Small intestine (tissue), 7 donors: ENCODE data around the gene CDH19. TPM values are rescaled to one million over a fixed set of nuclear protein-coding genes. Genes with fewer than 3 reads are reported as not detected.

Experiments used
- DNase-seq, 2 donors: peaks; one replicate each; pipeline versions ENCODE4 v3.0.0 to v3.0.0-alpha.2; 2013
- FAIRE-seq: peaks from 2 replicates; lab custom pipeline; 2012; peaks lifted over from hg19 to GRCh38; lab: Jason Lieb, UNC
- H3K27ac ChIP-seq, 3 donors: one replicate each; pipeline ENCODE4 v1.5.1; 2013; ENCODE audit warnings: low read length in 2 of 3, mild to moderate bottlenecking in 2 of 3, control low read depth in 1 of 3, inconsistent platforms in 1 of 3, low read depth in 1 of 3, moderate library complexity in 1 of 3
- H3K27me3 ChIP-seq, 3 donors: one replicate each; pipeline ENCODE4 v1.6.1; 2013; ENCODE audit warnings: low read length in 3 of 3, inconsistent platforms in 1 of 3; ENCODE audit not compliant: control insufficient read depth in 3 of 3, insufficient read depth in 3 of 3
- H3K36me3 ChIP-seq, 3 donors: one replicate each; pipeline ENCODE4 v1.6.1; 2013; ENCODE audit warnings: low read length in 3 of 3, inconsistent platforms in 1 of 3, low read depth in 1 of 3, mild to moderate bottlenecking in 1 of 3, moderate library complexity in 1 of 3; ENCODE audit not compliant: control insufficient read depth in 3 of 3, insufficient read depth in 2 of 3
- H3K4me1 ChIP-seq, 3 donors: one replicate each; pipeline ENCODE4 v1.6.1; 2013; ENCODE audit warnings: low read length in 2 of 3, inconsistent platforms in 1 of 3, low read depth in 1 of 3, mild to moderate bottlenecking in 1 of 3, moderate library complexity in 1 of 3; ENCODE audit not compliant: control insufficient read depth in 3 of 3, insufficient read depth in 2 of 3
- H3K4me3 ChIP-seq, 3 donors: one replicate each; pipeline ENCODE4 v1.5.1; 2013; ENCODE audit warnings: low read length in 3 of 3, control low read depth in 1 of 3, inconsistent platforms in 1 of 3, low read depth in 1 of 3, mild to moderate bottlenecking in 1 of 3, moderate library complexity in 1 of 3
- H3K9me3 ChIP-seq, 2 donors: one replicate each; pipeline ENCODE4 v1.6.1; 2013; ENCODE audit warnings: low read depth in 1 of 2, low read length in 1 of 2; ENCODE audit not compliant: control insufficient read depth in 2 of 2, insufficient read depth in 1 of 2
- WGBS, 3 donors: extraction: QIAGEN DNeasy Blood & Tissue Kit; methylation state at CpG; one replicate each; pipeline ENCODE4 v1.1.7; 2013; 5-methylcytosine and 5-hydroxymethylcytosine counted together
- polyA plus RNA-seq, 4 donors: library from polyadenylated mRNA; stranded (reverse) in 3 of 4; unstranded in 1 of 4; fragments of 200-250 nt in 3 of 4; fragments of 120-200 nt in 1 of 4; gene quantifications; one replicate each; pipeline versions ENCODE4 v1.2.1 to v1.2.3, GENCODE V29; 2013
- donor health status: healthy with polysubstance abuse.
- donor health status: control.
- donor health status: control.
- donor health status: Bipolar disorder and iron deficiency.
- donor health status: healthy.

Gene CDH19
- polyA plus RNA-seq, 4 donors = 0.27 to 3.0 (median 0.86) TPM; not detected in 1

DNA sequence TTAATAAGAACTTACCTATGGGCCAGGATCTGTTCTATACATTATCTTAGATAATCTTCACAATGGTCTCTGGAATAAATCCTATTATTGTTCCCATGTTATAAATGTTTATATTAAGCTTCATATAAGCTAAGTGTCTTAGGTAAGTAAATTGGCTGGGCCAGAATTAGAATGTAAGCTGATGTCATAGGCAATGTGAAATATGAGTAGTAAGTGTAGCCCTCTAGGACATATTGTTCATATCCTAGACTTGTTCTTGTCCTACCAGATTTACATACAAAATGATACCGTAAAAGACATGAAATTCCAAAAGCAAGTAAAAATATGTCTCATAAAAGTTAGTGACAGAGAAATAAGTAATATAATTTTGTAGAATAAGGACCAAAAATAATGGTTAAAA lies 89.9 kb downstream of the CDH19 start:
- no peak overlapping the region for H3K27ac ChIP-seq
- H3K36me3 ChIP-seq = no peaks in the 10 kb centered on the region
- no peaks in the 10 kb centered on the region for H3K27me3 ChIP-seq
- DNase-seq (no peak), FAIRE-seq (no peak)
- no peaks in the 10 kb centered on the region for H3K9me3 ChIP-seq
- WGBS, 3 donors = 77 to 85% (median 81%) methylated on average over 1 of the region's 1 CpG
- H3K4me3 ChIP-seq = no peak overlapping the region
- H3K4me1 ChIP-seq = no peaks in the 10 kb centered on the region

DNA sequence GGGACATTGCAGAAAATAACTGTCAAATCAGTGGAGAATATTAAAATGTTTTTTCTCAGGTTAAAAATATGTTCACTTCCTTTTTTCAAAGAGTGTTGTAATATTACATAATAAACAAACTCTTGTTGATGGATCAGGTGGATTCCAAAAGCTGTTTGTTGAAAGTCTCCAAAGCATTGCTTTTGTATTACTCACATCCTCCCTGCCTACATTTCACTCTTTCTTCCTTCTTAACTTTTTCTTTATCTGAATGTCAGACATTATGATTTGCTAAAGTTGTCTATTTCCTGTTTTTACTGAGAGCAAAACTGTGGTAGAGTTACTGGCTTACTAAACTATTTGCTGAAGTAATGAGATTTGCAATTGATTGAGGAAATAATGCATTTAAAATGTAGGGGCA lies 92.1 kb downstream of the CDH19 start:
- FAIRE-seq = no peak
- no peaks in the 10 kb centered on the region for H3K27me3 ChIP-seq
- H3K4me1 ChIP-seq = no peaks in the 10 kb centered on the region
- no peak overlapping the region for H3K27ac ChIP-seq
- H3K4me3 ChIP-seq = no peak overlapping the region
- H3K36me3 ChIP-seq = no peaks in the 10 kb centered on the region
- DNase-seq = no peak
- H3K9me3 ChIP-seq = no peaks in the 10 kb centered on the region

- Histone ChIP-seq H3K4me1 (no peaks in the 10 kb centered on the region), H3K27ac (no peak overlapping the region), H3K9me3 (no peaks in the 10 kb centered on the region), H3K36me3 (no peaks in the 10 kb centered on the region), H3K27me3 (no peaks in the 10 kb centered on the region), H3K4me3 (no peak overlapping the region)
- no peak for DNase-seq
- no peak for FAIRE-seq
- 42 to 93% (median 60%) methylated on average over 2 of the region's 2 CpGs for WGBS, 3 donors
Measured at GRCh38 chr18:66511289-66511688, 92.6 kb downstream of the CDH19 start.

GRCh38 chr18:66510357-66511045 lies 93.4 kb downstream of the CDH19 start:
- H3K36me3 ChIP-seq = no peaks in the 10 kb centered on the region
- no peak overlapping the region for H3K4me3 ChIP-seq
- H3K9me3 ChIP-seq = no peaks in the 10 kb centered on the region
- H3K4me1 ChIP-seq = no peaks in the 10 kb centered on the region
- WGBS, 3 donors = 70 to 75% (median 70%) methylated on average over 5 of the region's 5 CpGs
- H3K27me3 ChIP-seq = no peaks in the 10 kb centered on the region
- FAIRE-seq = peak; percentile 47
- H3K27ac ChIP-seq = no peak overlapping the region
- DNase-seq = no peak

GRCh38 chr18:66508937-66509336 lies 95.0 kb downstream of the CDH19 start:
- H3K36me3 ChIP-seq = no peaks in the 10 kb centered on the region
- H3K9me3 ChIP-seq = no peaks in the 10 kb centered on the region
- no peak for DNase-seq
- no peaks in the 10 kb centered on the region for H3K27me3 ChIP-seq
- FAIRE-seq = no peak
- H3K4me1 ChIP-seq = no peaks in the 10 kb centered on the region
- 89 to 94% (median 94%) methylated on average over 3 of the region's 3 CpGs for WGBS, 3 donors
- H3K27ac ChIP-seq = no peak overlapping the region
- H3K4me3 ChIP-seq = no peak overlapping the region

GRCh38 chr18:66506178-66506577 lies 97.7 kb downstream of the CDH19 start:
- FAIRE-seq (no peak), DNase-seq (no peak)
- WGBS, 3 donors = 67 to 89% (median 75%) methylated on average over 1 of the region's 1 CpG
- no peaks in the 10 kb centered on the region for H3K9me3 ChIP-seq
- H3K4me3 ChIP-seq = no peak overlapping the region
- no peak overlapping the region for H3K27ac ChIP-seq
- no peaks in the 10 kb centered on the region for H3K27me3 ChIP-seq
- H3K4me1 ChIP-seq = no peaks in the 10 kb centered on the region
- no peaks in the 10 kb centered on the region for H3K36me3 ChIP-seq

DNA sequence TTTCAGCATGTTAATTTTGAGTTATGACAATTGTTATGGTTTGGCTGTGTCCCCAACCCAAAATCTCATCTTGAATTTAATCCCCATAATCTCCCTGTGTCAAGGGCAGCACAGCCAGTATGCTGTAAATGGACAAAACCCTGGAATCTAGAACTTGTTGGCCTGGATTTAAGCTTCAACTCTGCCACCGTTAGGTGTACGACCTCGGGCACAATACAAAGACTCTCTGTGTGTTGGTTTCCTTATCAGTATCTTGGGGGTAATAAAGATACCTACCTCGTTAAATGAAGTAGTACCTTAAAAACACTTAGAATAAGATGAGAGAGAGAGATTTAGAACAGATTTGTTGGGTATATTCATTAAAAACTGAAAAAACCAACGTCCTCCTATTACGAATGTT lies 106.5 kb downstream of the CDH19 start:
- Histone ChIP-seq H3K27ac (no peak overlapping the region), H3K36me3 (no peaks in the 10 kb centered on the region), H3K4me3 (no peak overlapping the region), H3K27me3 (no peaks in the 10 kb centered on the region), H3K4me1 (no peaks in the 10 kb centered on the region), H3K9me3 (no peaks in the 10 kb centered on the region)
- WGBS, 3 donors = 20 to 65% (median 29%) methylated on average over 6 of the region's 6 CpGs
- FAIRE-seq = no peak
- no peak for DNase-seq

DNA sequence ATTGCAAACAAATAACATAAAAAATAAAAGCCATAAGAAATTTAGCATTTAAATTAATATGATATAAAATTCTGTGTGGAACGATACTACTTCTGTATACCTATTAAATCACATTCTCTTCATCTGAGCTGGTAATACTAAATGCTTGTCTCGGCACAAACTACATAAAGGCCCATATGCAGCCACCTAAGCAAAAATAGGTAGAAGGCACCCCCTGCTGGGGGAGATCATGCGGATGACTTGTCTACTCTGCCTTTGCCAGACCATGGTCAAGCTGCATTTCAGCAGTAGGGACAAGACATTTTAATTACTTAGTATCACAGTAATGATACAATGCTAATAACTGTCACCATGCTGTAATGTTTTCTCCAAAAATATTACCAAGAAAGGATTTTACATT lies 108.0 kb downstream of the CDH19 start:
- no peak for FAIRE-seq

GRCh38 chr18:66473882-66474281 lies 130.0 kb downstream of the CDH19 start:
- FAIRE-seq (no peak), DNase-seq (no peak)
- WGBS, 3 donors = 51 to 75% (median 59%) methylated on average over 3 of the region's 3 CpGs
- Histone ChIP-seq H3K27ac (no peak overlapping the region), H3K9me3 (no peaks in the 10 kb centered on the region), H3K4me3 (no peak overlapping the region), H3K4me1 (no peaks in the 10 kb centered on the region), H3K36me3 (no peaks in the 10 kb centered on the region), H3K27me3 (no peaks in the 10 kb centered on the region)

More for the DNA sequence above, 108.0 kb downstream of the CDH19 start:
- DNase-seq = peak; percentile 31 to 46
- Histone ChIP-seq H3K27ac (no peak overlapping the region), H3K36me3 (no peaks in the 10 kb centered on the region), H3K9me3 (no peaks in the 10 kb centered on the region), H3K4me1 (no peaks in the 10 kb centered on the region), H3K27me3 (no peaks in the 10 kb centered on the region), H3K4me3 (no peak overlapping the region)
- 29 to 38% (median 32%) methylated on average over 3 of the region's 3 CpGs for WGBS, 3 donors
